Mesendoderm (in vitro differentiated cells): ENCODE results near the gene POLD4.

Experiments
- DNase-seq: peaks from one replicate; pipeline ENCODE4 v3.0.0; 2013
- H2AK5ac ChIP-seq: 2 replicates; pipeline ENCODE4 v1.6.1; 2013; ENCODE audit warnings: low read length, inconsistent platforms
- H2BK120ac ChIP-seq: 2 replicates; pipeline ENCODE4 v1.6.1; 2013; ENCODE audit warnings: low read depth, mild to moderate bottlenecking, low read length, moderate library complexity, mixed read lengths
- H2BK15ac ChIP-seq: replicated peaks from 2 replicates; pipeline ENCODE4 v1.6.1; 2013; ENCODE audit warnings: low read depth, mild to moderate bottlenecking, moderate library complexity
- H2BK5ac ChIP-seq: 2 replicates; pipeline ENCODE4 v1.6.1; 2013; ENCODE audit warnings: low read length, inconsistent platforms
- H3K18ac ChIP-seq: 2 replicates; pipeline ENCODE4 v1.6.1; 2013; ENCODE audit warnings: mild to moderate bottlenecking, low read length, mixed read lengths
- H3K23ac ChIP-seq: one replicate; pipeline ENCODE4 v1.6.1; 2013; ENCODE audit warnings: low read length
- H3K27ac ChIP-seq: 2 replicates; pipeline ENCODE4 v1.5.1; 2013; ENCODE audit warnings: low read depth, mild to moderate bottlenecking, inconsistent platforms, low read length, moderate library complexity
- H3K27me3 ChIP-seq: 2 replicates; pipeline ENCODE4 v1.6.1; 2013; ENCODE audit warnings: low read length, control low read depth, mild to moderate bottlenecking, inconsistent platforms; ENCODE audit not compliant: insufficient read depth, poor library complexity
- H3K36me3 ChIP-seq: 2 replicates; pipeline ENCODE4 v1.6.1; 2013; ENCODE audit warnings: low read length, inconsistent platforms; ENCODE audit not compliant: control insufficient read depth, insufficient read depth
- H3K4ac ChIP-seq: one replicate; pipeline ENCODE4 v1.6.1; 2013; ENCODE audit warnings: low read depth, mild to moderate bottlenecking, low read length, moderate library complexity
- H3K4me1 ChIP-seq: 2 replicates; pipeline ENCODE4 v1.6.1; 2013; ENCODE audit warnings: low read depth, low read length, inconsistent platforms; ENCODE audit not compliant: control insufficient read depth
- H3K4me2 ChIP-seq: 2 replicates; pipeline ENCODE4 v1.6.1; 2013; ENCODE audit warnings: low read length
- H3K4me3 ChIP-seq: 2 replicates; pipeline ENCODE4 v1.5.1; 2013; ENCODE audit warnings: mild to moderate bottlenecking, low read length
- H3K56ac ChIP-seq: one replicate; pipeline ENCODE4 v1.6.1; 2013; ENCODE audit warnings: low read length
- H3K79me1 ChIP-seq: 2 replicates; pipeline ENCODE4 v1.6.1; 2013; ENCODE audit warnings: low read length, inconsistent platforms
- H3K79me2 ChIP-seq: 2 replicates; pipeline ENCODE4 v1.6.1; 2013; ENCODE audit warnings: mild to moderate bottlenecking, low read length; ENCODE audit not compliant: control insufficient read depth, insufficient read depth
- H3K9ac ChIP-seq: 2 replicates; pipeline ENCODE4 v1.6.1; 2013; ENCODE audit warnings: low read length, inconsistent platforms
- H4K5ac ChIP-seq: one replicate; pipeline ENCODE4 v1.6.1; 2013; ENCODE audit warnings: low read length
- H4K8ac ChIP-seq: one replicate; pipeline ENCODE4 v1.6.1; 2013; ENCODE audit warnings: low read depth, mild to moderate bottlenecking, control low read depth, low read length, moderate library complexity
- WGBS: extraction: QIAGEN DNeasy Blood & Tissue Kit; methylation state at CpG from one replicate; pipeline ENCODE4 v1.1.7; 2013; ENCODE audit warnings: low lambda C conversion rate, missing lambda C conversion rate; ENCODE audit not compliant: insufficient coverage; ENCODE audit errors: extremely low coverage; 5-methylcytosine and 5-hydroxymethylcytosine counted together

The POLD4 gene

GRCh38 chr11:67349036-67349435, 4.3 kb downstream of the POLD4 start:
- H3K23ac ChIP-seq, result no peak overlapping the region

GRCh38 chr11:67347964-67348749, 5.2 kb downstream of the POLD4 start:
- Histone ChIP-seq H2BK120ac (no peak overlapping the region), H2AK5ac (no peak overlapping the region), H3K56ac (no peak overlapping the region), H2BK15ac (no peak overlapping the region), H3K36me3 (no peaks in the 10 kb centered on the region), H3K27ac (no peak overlapping the region), H3K18ac (no peak overlapping the region), H4K5ac (no peak overlapping the region), H3K23ac (no peak overlapping the region), H2BK5ac (no peak overlapping the region), H3K79me1 (no peaks in the 10 kb centered on the region), H3K4me3 (no peak overlapping the region), H3K9ac (no peak overlapping the region), H3K4me1 (peaks cover 3% of the 10 kb centered on the region), H3K4me2 (no peak overlapping the region), H4K8ac (no peak overlapping the region), H3K79me2 (no peaks in the 10 kb centered on the region), H3K4ac (no peak overlapping the region), H3K27me3 (no peaks in the 10 kb centered on the region)
- no CpG with 5 or more reads among the region's 11 CpGs for WGBS
- DNase-seq, result peak; percentile 62

More at GRCh38 chr11:67349036-67349435, 4.3 kb downstream of the POLD4 start:
- Histone ChIP-seq H3K79me1 (no peaks in the 10 kb centered on the region), H2BK5ac (no peak overlapping the region), H3K4me3 (no peak overlapping the region), H2BK15ac (no peak overlapping the region), H3K4me1 (peaks cover 5% of the 10 kb centered on the region), H3K9ac (no peak overlapping the region), H4K8ac (no peak overlapping the region), H3K27me3 (no peaks in the 10 kb centered on the region), H4K5ac (no peak overlapping the region), H3K27ac (no peak overlapping the region), H3K79me2 (no peaks in the 10 kb centered on the region), H2AK5ac (no peak overlapping the region), H3K4ac (no peak overlapping the region), H3K56ac (no peak overlapping the region), H3K18ac (no peak overlapping the region), H2BK120ac (no peak overlapping the region), H3K36me3 (no peaks in the 10 kb centered on the region), H3K4me2 (no peak overlapping the region)
- DNase-seq, result no peak
- WGBS, result no CpG with 5 or more reads among the region's 5 CpGs

GRCh38 chr11:67345920-67346819, 7.2 kb downstream of the POLD4 start:
- H3K4me1 ChIP-seq, result no peaks in the 10 kb centered on the region
- H3K36me3 ChIP-seq, result no peaks in the 10 kb centered on the region
- no peak overlapping the region for H3K18ac ChIP-seq
- no peak overlapping the region for H4K5ac ChIP-seq
- H2BK120ac ChIP-seq, result no peak overlapping the region
- H2BK5ac ChIP-seq, result no peak overlapping the region
- H3K23ac ChIP-seq, result no peak overlapping the region
- H3K27me3 ChIP-seq, result no peaks in the 10 kb centered on the region
- DNase-seq, result peak; percentile 68
- no peak overlapping the region for H3K27ac ChIP-seq
- H3K4me2 ChIP-seq, result no peak overlapping the region
- H3K4ac ChIP-seq, result no peak overlapping the region
- no peak overlapping the region for H3K4me3 ChIP-seq
- H3K79me2 ChIP-seq, result no peaks in the 10 kb centered on the region
- no peak overlapping the region for H2BK15ac ChIP-seq
- H4K8ac ChIP-seq, result no peak overlapping the region
- no CpG with 5 or more reads among the region's 7 CpGs for WGBS
- no peaks in the 10 kb centered on the region for H3K79me1 ChIP-seq
- H3K56ac ChIP-seq, result no peak overlapping the region
- no peak overlapping the region for H3K9ac ChIP-seq
- no peak overlapping the region for H2AK5ac ChIP-seq

GRCh38 chr11:67345247-67345919, 8.0 kb downstream of the POLD4 start:
- no peak overlapping the region for H3K27ac ChIP-seq
- no peak overlapping the region for H3K4me3 ChIP-seq
- H3K79me2 ChIP-seq, result no peaks in the 10 kb centered on the region
- H2AK5ac ChIP-seq, result no peak overlapping the region
- H3K9ac ChIP-seq, result no peak overlapping the region
- H2BK120ac ChIP-seq, result no peak overlapping the region
- no peak overlapping the region for H3K18ac ChIP-seq
- H3K4me1 ChIP-seq, result no peaks in the 10 kb centered on the region
- WGBS, result no CpG with 5 or more reads among the region's 8 CpGs
- no peaks in the 10 kb centered on the region for H3K79me1 ChIP-seq
- no peak for DNase-seq
- no peaks in the 10 kb centered on the region for H3K36me3 ChIP-seq
- no peak overlapping the region for H3K56ac ChIP-seq
- H3K4ac ChIP-seq, result no peak overlapping the region
- H2BK5ac ChIP-seq, result no peak overlapping the region
- H2BK15ac ChIP-seq, result no peak overlapping the region
- H4K8ac ChIP-seq, result no peak overlapping the region
- no peaks in the 10 kb centered on the region for H3K27me3 ChIP-seq
- no peak overlapping the region for H3K23ac ChIP-seq
- no peak overlapping the region for H3K4me2 ChIP-seq
- H4K5ac ChIP-seq, result no peak overlapping the region

GRCh38 chr11:67344264-67344663, 9.1 kb downstream of the POLD4 start:
- H3K4me2 ChIP-seq, result no peak overlapping the region
- no peak overlapping the region for H3K18ac ChIP-seq
- H4K5ac ChIP-seq, result no peak overlapping the region
- DNase-seq, result no peak
- no peak overlapping the region for H2AK5ac ChIP-seq
- H3K4me1 ChIP-seq, result no peaks in the 10 kb centered on the region
- H3K4ac ChIP-seq, result no peak overlapping the region
- H3K79me2 ChIP-seq, result no peaks in the 10 kb centered on the region
- H3K4me3 ChIP-seq, result no peak overlapping the region
- H4K8ac ChIP-seq, result no peak overlapping the region
- H3K79me1 ChIP-seq, result no peaks in the 10 kb centered on the region
- no peaks in the 10 kb centered on the region for H3K27me3 ChIP-seq
- H3K56ac ChIP-seq, result no peak overlapping the region
- H2BK120ac ChIP-seq, result no peak overlapping the region
- H3K23ac ChIP-seq, result no peak overlapping the region
- no peak overlapping the region for H3K27ac ChIP-seq
- H2BK15ac ChIP-seq, result no peak overlapping the region
- H3K9ac ChIP-seq, result no peak overlapping the region
- no peaks in the 10 kb centered on the region for H3K36me3 ChIP-seq
- WGBS, result no CpG with 5 or more reads among the region's 4 CpGs
- H2BK5ac ChIP-seq, result no peak overlapping the region
